GM19193 (cell line): ENCODE measurements around the gene WHAMM.

Source experiments
- POLR2A ChIP-seq: IDR thresholded peaks from 4 replicates; pipeline ENCODE4 v1.6.1; 2011; ENCODE audit not compliant: insufficient read depth, insufficient read length; ENCODE audit errors: extremely low read depth

The WHAMM gene

DNA sequence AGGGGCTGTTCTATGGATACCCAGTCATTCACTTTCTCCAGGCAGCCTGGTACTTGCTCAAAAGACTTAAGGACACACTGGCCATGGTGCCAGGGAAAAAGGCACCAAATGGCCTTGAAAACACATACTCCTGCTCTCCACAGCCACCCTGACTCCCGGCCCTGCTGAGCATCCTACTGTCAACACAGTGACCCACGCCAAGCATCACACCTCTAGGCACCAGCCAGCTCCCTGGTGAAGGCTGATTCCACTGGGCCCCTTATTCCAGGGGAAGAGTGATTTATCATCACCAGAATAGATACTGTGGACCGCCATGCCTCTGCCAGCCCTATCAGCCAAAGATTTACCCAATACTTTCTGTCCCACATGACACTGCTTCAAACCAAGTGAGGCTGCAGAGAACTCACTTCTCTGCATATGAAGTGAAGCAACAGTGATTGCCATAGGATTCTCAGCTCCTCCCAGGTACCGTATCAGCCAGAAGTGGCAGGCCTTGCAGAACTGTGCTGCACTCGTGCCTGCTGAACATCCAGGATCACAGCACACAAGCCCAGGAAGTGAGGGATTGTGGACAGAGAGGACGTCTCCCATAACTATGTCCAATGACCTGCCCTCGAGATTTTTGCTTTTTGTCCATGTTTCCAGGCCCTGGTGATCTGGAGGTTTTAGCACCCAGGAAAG is 63.7 kb downstream of the WHAMM start:
- no peak for TF ChIP-seq POLR2A

DNA sequence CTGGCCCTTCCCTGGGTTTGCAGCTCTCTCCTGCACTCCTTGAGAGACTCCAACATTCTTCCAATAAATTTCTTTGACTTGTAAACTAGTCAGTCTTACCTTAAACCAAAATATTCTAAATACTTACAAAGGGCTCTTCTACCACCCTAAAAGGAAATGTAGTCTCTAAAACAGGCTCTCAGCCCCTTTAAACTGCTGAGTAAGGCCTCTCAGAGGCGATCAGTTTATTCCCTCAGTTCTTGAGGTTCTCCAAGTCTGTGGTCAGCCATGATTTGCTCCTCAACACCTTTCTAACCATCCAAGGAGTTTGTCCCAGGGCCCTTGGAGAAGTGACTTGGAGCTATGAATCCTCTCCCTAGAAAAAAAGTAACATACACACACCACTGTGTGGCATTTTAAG is 64.8 kb downstream of the WHAMM start:
- no peak for TF ChIP-seq POLR2A

DNA sequence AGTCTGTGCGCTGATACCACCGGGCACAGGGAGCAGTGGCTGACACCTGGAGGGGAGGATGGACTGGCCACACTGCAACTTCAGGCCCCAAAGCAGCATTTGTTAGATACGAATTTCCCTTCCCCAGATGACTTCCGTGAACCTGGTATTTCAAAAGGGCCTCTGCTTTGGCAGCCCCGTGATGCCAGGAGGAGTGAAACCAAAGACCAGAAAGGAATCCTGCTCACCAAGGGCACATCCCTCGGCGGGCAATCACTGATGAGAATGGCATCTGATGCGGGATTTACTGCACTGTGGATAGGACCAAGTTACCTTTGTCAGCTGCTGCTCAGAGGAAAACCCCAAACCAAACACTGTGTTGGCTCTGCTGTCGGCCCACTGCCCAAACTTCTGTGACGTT is 65.5 kb downstream of the WHAMM start:
- no peak for TF ChIP-seq POLR2A

DNA sequence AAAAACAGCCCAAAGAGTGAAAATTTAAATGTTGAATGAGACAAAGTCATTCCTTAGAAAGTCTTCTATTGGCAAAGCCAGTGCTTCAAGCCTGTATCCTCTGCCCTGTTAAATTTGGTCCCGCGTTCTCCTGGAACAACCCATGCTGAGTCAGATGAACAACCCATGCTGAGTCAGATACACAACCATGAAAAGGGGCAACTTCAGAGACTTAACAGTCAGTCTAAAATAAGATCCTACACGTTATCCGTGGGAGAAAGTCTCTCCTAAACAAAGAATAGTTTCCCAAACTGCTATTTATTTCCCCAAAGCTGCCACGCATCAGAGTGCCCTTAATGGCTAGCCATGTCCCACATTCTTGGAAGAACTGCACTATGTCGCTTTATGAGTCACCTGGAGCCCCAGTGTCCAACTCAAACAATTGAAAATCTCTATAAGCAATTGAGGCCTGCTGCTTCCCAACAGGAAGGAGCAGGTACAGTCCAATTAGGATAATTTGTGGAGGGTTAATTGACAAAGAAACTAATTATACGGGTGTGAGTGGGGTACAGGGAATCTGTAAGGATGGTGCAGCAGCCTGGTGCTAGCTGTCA is 66.1 kb downstream of the WHAMM start:
- no peak for TF ChIP-seq POLR2A

DNA sequence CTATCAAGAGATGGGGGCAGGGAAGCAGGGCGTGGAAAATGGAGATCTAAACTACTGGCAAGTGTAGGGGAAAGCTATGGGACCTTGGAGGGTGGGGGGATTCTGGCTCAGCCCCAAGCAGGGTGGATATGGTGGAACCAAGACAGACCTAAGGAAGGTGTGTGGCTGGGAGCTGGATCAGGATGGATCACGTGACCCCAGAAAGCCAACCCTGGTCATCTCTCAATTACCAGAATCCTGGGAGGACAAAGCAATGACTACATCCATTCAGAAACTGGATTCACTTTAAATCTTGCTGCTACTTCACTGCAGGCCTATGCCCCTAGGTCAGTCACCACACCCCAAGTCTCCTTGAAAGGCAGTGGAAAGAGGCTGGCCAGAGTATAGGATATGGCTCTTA is 68.4 kb downstream of the WHAMM start:
- TF ChIP-seq POLR2A = no peak

DNA sequence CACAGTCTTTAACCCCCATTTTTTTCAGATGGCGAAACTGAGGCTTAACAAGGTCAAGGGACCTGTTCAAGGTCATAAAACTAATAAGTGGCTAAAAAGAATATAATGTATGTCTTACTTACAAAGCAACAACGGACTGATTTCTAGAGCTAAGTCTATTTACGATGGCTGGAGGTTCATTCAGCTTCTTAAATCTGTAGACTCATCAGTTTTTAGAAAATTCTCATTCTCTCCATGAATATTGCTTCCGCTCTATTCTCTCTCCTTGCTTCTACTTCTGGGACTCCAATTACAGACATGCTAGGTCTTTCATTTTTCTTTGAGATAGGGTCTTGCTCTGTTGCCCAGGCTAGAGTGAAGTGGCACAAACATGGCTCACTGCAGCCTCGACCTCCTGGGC is 68.9 kb downstream of the WHAMM start:
- no peak for TF ChIP-seq POLR2A

DNA sequence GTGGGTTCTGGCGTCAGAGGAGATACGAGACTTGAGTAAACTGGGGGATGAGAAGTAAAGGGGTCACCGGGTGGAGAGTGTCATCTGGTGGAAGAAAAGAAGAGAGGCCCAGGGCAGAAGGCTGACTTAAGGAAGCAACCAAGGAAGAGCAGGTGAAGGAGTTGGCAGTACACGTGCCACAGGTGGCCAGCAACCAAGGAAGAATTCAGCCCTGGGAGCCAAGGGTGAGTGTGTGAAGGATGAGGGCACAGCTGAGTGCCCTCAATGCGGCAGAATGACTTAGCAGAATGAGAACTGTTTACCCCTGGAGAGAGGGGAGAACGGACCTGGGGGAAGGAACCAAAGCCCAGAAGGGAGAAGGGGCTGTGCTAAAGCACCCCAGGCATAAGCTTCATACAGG is 71.3 kb downstream of the WHAMM start:
- TF ChIP-seq POLR2A = no peak

DNA sequence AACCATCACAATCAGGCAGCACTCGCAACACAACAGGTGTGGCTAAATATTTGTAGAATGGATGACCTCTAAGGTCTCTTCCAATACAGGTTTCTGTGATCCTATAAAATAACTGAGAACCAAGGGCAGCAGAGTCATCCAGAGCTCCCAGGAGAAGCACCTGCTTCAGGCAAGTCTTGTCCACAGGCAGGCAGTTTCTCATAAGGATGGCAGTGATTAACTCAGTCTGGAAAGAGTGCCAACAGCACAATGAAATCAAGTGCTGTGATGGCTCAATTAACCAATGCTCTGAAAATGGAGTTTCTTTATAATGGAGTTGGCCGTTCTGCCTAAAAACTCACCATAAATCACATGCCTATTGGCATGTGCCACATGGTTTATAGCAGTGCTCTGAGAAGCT is 72.3 kb downstream of the WHAMM start:
- TF ChIP-seq POLR2A = no peak

DNA sequence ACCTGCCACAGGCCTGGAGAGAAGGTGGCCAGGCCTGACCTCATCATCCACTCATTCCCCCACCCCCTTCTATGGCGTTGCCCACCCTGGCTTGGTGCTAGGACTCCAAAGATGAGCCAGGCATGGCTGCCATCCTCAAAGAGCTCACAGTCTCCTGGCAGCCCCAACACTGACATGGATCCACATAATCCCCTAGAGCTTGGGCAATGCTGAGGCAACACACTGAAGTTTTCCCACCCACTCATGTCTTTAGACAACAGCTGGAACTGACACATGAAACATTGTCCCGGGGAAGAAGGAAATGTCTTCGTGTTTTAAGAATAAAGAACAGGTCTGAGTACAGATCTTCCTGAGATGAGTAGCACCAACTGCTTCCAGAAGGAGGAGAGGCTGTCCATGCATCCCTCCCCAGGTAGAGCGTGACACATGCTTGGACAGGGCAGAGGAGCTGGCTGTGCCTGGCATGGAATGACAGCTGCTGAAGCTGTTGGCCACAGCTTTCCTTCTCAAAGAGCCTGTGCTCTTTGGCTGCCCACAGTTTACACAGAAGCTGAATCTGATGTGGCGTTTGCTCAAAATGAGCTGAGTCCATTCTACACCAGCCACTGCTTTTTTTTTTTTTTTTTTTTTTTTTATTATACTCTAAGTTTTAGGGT is 73.0 kb downstream of the WHAMM start:
- no peak for TF ChIP-seq POLR2A
